IMR-90 (cell line): ENCODE measurements around the gene HDAC7. TPM values are rescaled to one million over a fixed set of nuclear protein-coding genes. Genes with fewer than 3 reads are reported as not detected.

ENCODE experiments used
- ATAC-seq: fragments of 200-7000 bp; cut with Tn5 transposase; 2 replicates; pipeline ENCODE4 v1.9.1; 2020; ENCODE audit warnings: low read depth, mild to moderate bottlenecking, moderate library complexity
- BruUV-seq: library from RNA; stranded (reverse); fragments of 400-500 nt; replicated peaks from 2 replicates; lab custom pipeline; 2021; lab: Mats Ljungman, UMichigan
- CTCF ChIA-PET: fragments of 300-600 bp; formaldehyde crosslinking; extraction: SDS; loops from one replicate; lab custom pipeline; 2021; ENCODE audit warnings: antibody characterized with exemption; lab: Yijun Ruan, JAX
- POLR2A ChIA-PET: fragments of 300-600 bp; sonication (Branson Sonifier 250); formaldehyde crosslinking; loops from one replicate; lab custom pipeline; 2022; ENCODE audit warnings: antibody characterized with exemption; ENCODE audit not compliant: unreplicated experiment; lab: Charles Lee
- DNase-seq: peaks from one replicate; pipeline ENCODE4 v3.0.0; 2013
- H2AFZ ChIP-seq: replicated peaks from 2 replicates; pipeline ENCODE3; 2013; ENCODE audit warnings: low read length, mild to moderate bottlenecking; ENCODE audit not compliant: poor library complexity
- H2AK5ac ChIP-seq: 2 replicates; pipeline ENCODE4 v1.6.1; 2013; ENCODE audit warnings: low read depth, low read length, inconsistent platforms
- H2AK9ac ChIP-seq: replicated peaks from 2 replicates; pipeline ENCODE3; 2013; ENCODE audit warnings: mild to moderate bottlenecking, low read depth, low read length, moderate library complexity; ENCODE audit not compliant: poor library complexity
- H2BK120ac ChIP-seq: 2 replicates; pipeline ENCODE4 v1.6.1; 2013; ENCODE audit warnings: low read depth, low read length, inconsistent platforms
- H2BK15ac ChIP-seq: 3 replicates; pipeline ENCODE4 v1.6.1; 2013; ENCODE audit warnings: low read depth, low read length, inconsistent platforms
- H2BK20ac ChIP-seq: 2 replicates; pipeline ENCODE4 v1.6.1; 2013; ENCODE audit warnings: low read depth, mild to moderate bottlenecking, inconsistent platforms, low read length, moderate library complexity
- H2BK5ac ChIP-seq: 2 replicates; pipeline ENCODE4 v1.6.1; 2013; ENCODE audit warnings: mild to moderate bottlenecking, low read depth, low read length, inconsistent platforms; ENCODE audit not compliant: poor library complexity, severe bottlenecking
- H3K14ac ChIP-seq: replicated peaks from 2 replicates; pipeline ENCODE4 v1.6.1; 2013; ENCODE audit warnings: low read depth, low read length, inconsistent platforms
- H3K18ac ChIP-seq: 2 replicates; pipeline ENCODE4 v1.6.1; 2013; ENCODE audit warnings: low read depth, low read length, control low read depth
- H3K23ac ChIP-seq: 2 replicates; pipeline ENCODE4 v1.6.1; 2013; ENCODE audit warnings: low read depth, low read length, inconsistent platforms
- H3K27ac ChIP-seq: 2 replicates; pipeline ENCODE4 v1.5.1; 2013; ENCODE audit warnings: mild to moderate bottlenecking, control low read depth, low read length; ENCODE audit not compliant: insufficient read depth
- H3K27me3 ChIP-seq: 2 replicates; pipeline ENCODE4 v1.6.1; 2013; ENCODE audit warnings: low read length; ENCODE audit not compliant: control insufficient read depth, insufficient read depth
- H3K36me3 ChIP-seq: 2 replicates; pipeline ENCODE4 v1.6.1; 2013; ENCODE audit warnings: low read length, mixed read lengths; ENCODE audit not compliant: control insufficient read depth, insufficient read depth
- H3K4ac ChIP-seq: 2 replicates; pipeline ENCODE4 v1.6.1; 2013; ENCODE audit warnings: low read depth, low read length, inconsistent platforms
- H3K4me1 ChIP-seq: 2 replicates; pipeline ENCODE4 v1.6.1; 2013; ENCODE audit warnings: low read length, mixed read lengths; ENCODE audit not compliant: control insufficient read depth, insufficient read depth
- H3K4me2 ChIP-seq: 2 replicates; pipeline ENCODE4 v1.6.1; 2013; ENCODE audit warnings: low read depth, mild to moderate bottlenecking, control low read depth, low read length, moderate library complexity
- H3K4me3 ChIP-seq: 2 replicates; pipeline ENCODE4 v1.5.1; 2013; ENCODE audit warnings: low read depth, mild to moderate bottlenecking, control low read depth, low read length, moderate library complexity; ENCODE audit not compliant: insufficient read depth
- H3K56ac ChIP-seq: 2 replicates; pipeline ENCODE4 v1.6.1; 2013; ENCODE audit warnings: low read length, inconsistent platforms; ENCODE audit not compliant: insufficient read depth; ENCODE audit errors: extremely low read depth
- H3K79me1 ChIP-seq, 2 experiments: 2 replicates each; pipeline ENCODE4 v1.6.1; 2013; ENCODE audit warnings: low read length in 2 of 2, inconsistent platforms in 1 of 2, low read depth in 1 of 2
- H3K9ac ChIP-seq: 2 replicates; pipeline ENCODE4 v1.6.1; 2013; ENCODE audit warnings: low read depth, low read length, control low read depth
- H3K9me1 ChIP-seq: 2 replicates; pipeline ENCODE4 v1.6.1; 2013; ENCODE audit warnings: low read length, inconsistent platforms; ENCODE audit not compliant: insufficient read depth
- H3K9me3 ChIP-seq: 2 replicates; pipeline ENCODE4 v1.6.1; 2013; ENCODE audit warnings: low read length; ENCODE audit not compliant: control insufficient read depth, insufficient read depth
- H4K20me1 ChIP-seq: 2 replicates; pipeline ENCODE4 v1.6.1; 2013; ENCODE audit warnings: low read length, inconsistent platforms; ENCODE audit not compliant: insufficient read depth
- H4K5ac ChIP-seq: 2 replicates; pipeline ENCODE4 v1.6.1; 2013; ENCODE audit warnings: mild to moderate bottlenecking, low read depth, low read length, control low read depth
- H4K8ac ChIP-seq, 2 experiments: 2 replicates each; pipeline ENCODE4 v1.6.1; 2013; ENCODE audit warnings: low read depth in 2 of 2, low read length in 2 of 2, control low read depth in 1 of 2, inconsistent platforms in 1 of 2
- H4K91ac ChIP-seq: 2 replicates; pipeline ENCODE4 v1.6.1; 2013; ENCODE audit warnings: low read depth, low read length, inconsistent platforms; ENCODE audit not compliant: insufficient read depth
- BHLHE40 ChIP-seq: fragments of 150-350 bp; IDR thresholded peaks from 2 replicates; pipeline ENCODE4 v1.6.1; 2016; ENCODE audit warnings: mild to moderate bottlenecking, low read depth, low read length
- CEBPB ChIP-seq: IDR thresholded peaks from 2 replicates; pipeline ENCODE4 v1.6.1; 2012; ENCODE audit warnings: low read depth, low read length, improper control_type of control experiment
- CHD1 ChIP-seq: IDR thresholded peaks from 2 replicates; pipeline ENCODE4 v1.6.1; 2012; ENCODE audit warnings: low read depth, low read length, improper control_type of control experiment
- CTCF ChIP-seq: conservative IDR thresholded peaks from 2 replicates; pipeline ENCODE4 v1.5.1; 2012; ENCODE audit warnings: mild to moderate bottlenecking, low read depth, low read length, improper control_type of control experiment
- ELK1 ChIP-seq: fragments of 150-350 bp; IDR thresholded peaks from 2 replicates; pipeline ENCODE4 v1.6.1; 2016; ENCODE audit warnings: low read depth, mild to moderate bottlenecking, low read length, moderate library complexity, borderline replicate concordance
- FOS ChIP-seq: fragments of 150-350 bp; IDR thresholded peaks from 2 replicates; pipeline ENCODE4 v1.6.1; 2016; ENCODE audit warnings: low read depth, low read length
- MAFK ChIP-seq: IDR thresholded peaks from 2 replicates; pipeline ENCODE4 v1.6.1; 2012; ENCODE audit warnings: low read depth, low read length, improper control_type of control experiment
- MAZ ChIP-seq: IDR thresholded peaks from 2 replicates; pipeline ENCODE4 v1.6.1; 2012; ENCODE audit warnings: low read depth, mild to moderate bottlenecking, low read length, improper control_type of control experiment, moderate library complexity, borderline replicate concordance
- MXI1 ChIP-seq: IDR thresholded peaks from 2 replicates; pipeline ENCODE4 v1.6.1; 2012; ENCODE audit warnings: low read depth, mild to moderate bottlenecking, low read length, moderate library complexity, borderline replicate concordance
- NFE2L2 ChIP-seq: fragments of 150-350 bp; IDR thresholded peaks from 2 replicates; pipeline ENCODE4 v1.6.1; 2016; ENCODE audit warnings: low read depth, mild to moderate bottlenecking, low read length
- POLR2A ChIP-seq: IDR thresholded peaks from 2 replicates; pipeline ENCODE4 v1.6.1; 2012; ENCODE audit warnings: mild to moderate bottlenecking, low read depth, low read length
- RAD21 ChIP-seq: IDR thresholded peaks from 2 replicates; pipeline ENCODE4 v1.6.1; 2012; ENCODE audit warnings: low read length, improper control_type of control experiment
- RCOR1 ChIP-seq: IDR thresholded peaks from 2 replicates; pipeline ENCODE4 v1.6.1; 2012; ENCODE audit warnings: mild to moderate bottlenecking, low read length, improper control_type of control experiment; ENCODE audit not compliant: insufficient replicate concordance
- RFX5 ChIP-seq: IDR thresholded peaks from 2 replicates; pipeline ENCODE4 v1.8.0; 2012; ENCODE audit warnings: low read depth, mild to moderate bottlenecking, low read length, moderate library complexity
- SMC3 ChIP-seq: fragments of 150-350 bp; IDR thresholded peaks from 2 replicates; pipeline ENCODE4 v1.6.1; 2016; ENCODE audit warnings: low read depth, mild to moderate bottlenecking, antibody characterized with exemption, low read length, moderate library complexity
- USF2 ChIP-seq: fragments of 150-350 bp; IDR thresholded peaks from 2 replicates; pipeline ENCODE4 v1.6.1; 2017; ENCODE audit warnings: mild to moderate bottlenecking, antibody characterized with exemption, low read length, low read depth
- WGBS, 2 experiments: methylation state at CpG; one replicate each; pipeline versions ENCODE4 v1.1.5 to v1.1.7; 2013; ENCODE audit warnings: missing lambda C conversion rate in 2 of 2; ENCODE audit not compliant: insufficient read length in 1 of 2; ENCODE audit errors: extremely low coverage in 2 of 2; 5-methylcytosine and 5-hydroxymethylcytosine counted together
- dilution Hi-C: fragments of 300-500 bp; cut with HindIII; formaldehyde crosslinking; loops from one replicate; pipeline ENCODE4 v1.14.3; 2018; ENCODE audit warnings: low sequenced_read_pairs; ENCODE audit not compliant: unreplicated experiment
- in situ Hi-C: fragments of 300-500 bp; cut with MboI; formaldehyde crosslinking; loops from 3 replicates; pipeline ENCODE4 v1.14.3; 2019; ENCODE audit warnings: low sequenced_read_pairs, inconsistent platforms, mixed read lengths
- intact Hi-C: fragments of 100-400 bp; cut with micrococcal nuclease; formaldehyde crosslinking; loops from 2 replicates; pipeline ENCODE4 v1.10.0; 2022
- polyA plus RNA-seq, 3 experiments: library from polyadenylated mRNA; depleted of rRNA; stranded (reverse); fragments of >200 nt; gene quantifications; 2 replicates each; pipeline ENCODE4 v1.2.3, GENCODE V29; 2012; ENCODE audit warnings: low replicate concordance in 1 of 3
- total RNA-seq: library from RNA; depleted of rRNA; stranded (reverse); fragments of >200 nt; gene quantifications from 2 replicates; pipeline ENCODE4 v1.2.3, GENCODE V29; 2012

HDAC7 gene
- total and polyA plus RNA-seq, 2 of the 4 experiments (the other 2 are of a cell fraction) = 10.4 to 64.7 TPM

- no peak overlapping the region for H2BK120ac ChIP-seq
- in situ Hi-C loops = no loop called here
- no peak overlapping the region for H3K27ac ChIP-seq
- no peaks in the 10 kb centered on the region for H3K9me1 ChIP-seq
- H2AFZ ChIP-seq = no peak overlapping the region
- no peak for TF ChIP-seq MAFK
- no peak for TF ChIP-seq NFE2L2
- no peak for TF ChIP-seq MXI1
- TF ChIP-seq MAZ = no peak
- TF ChIP-seq POLR2A = no peak
- no peak for TF ChIP-seq ELK1
- no peak for TF ChIP-seq FOS
- TF ChIP-seq BHLHE40 = no peak
- TF ChIP-seq RFX5 = no peak
- TF ChIP-seq SMC3 = no peak
- TF ChIP-seq CEBPB = no peak
- no peak for TF ChIP-seq CTCF
- TF ChIP-seq RAD21 = no peak
- no peak for TF ChIP-seq USF2
- no peak for TF ChIP-seq RCOR1
- no peak for TF ChIP-seq CHD1
- no peaks in the 10 kb centered on the region for H3K4me1 ChIP-seq
- no peak overlapping the region for H4K8ac ChIP-seq
- dilution Hi-C loops = no loop called here
- H3K56ac ChIP-seq = no peak overlapping the region
- no peak for ATAC-seq
- no peak overlapping the region for H3K18ac ChIP-seq
- no peak overlapping the region for H4K5ac ChIP-seq
- DNase-seq = no peak
- WGBS, 2 experiments = 95% methylated on average over 8 of the region's 20 CpGs; no CpG with 5 or more reads in 1 of the 2 experiments
- H3K4ac ChIP-seq = no peak overlapping the region
- ChIA-PET CTCF (interaction anchor here (1.0 kb wide), 1 partner anchor 17 kb away, joined by 4 read pairs; no protein-coding TSS in a partner anchor), POLR2A (no interaction called here)
- no peak overlapping the region for H3K9ac ChIP-seq
- no peak overlapping the region for H2BK5ac ChIP-seq
- peaks cover 0 to 36% of the 10 kb centered on the region in 2 experiments for H3K79me1 ChIP-seq
- H2AK5ac ChIP-seq = no peak overlapping the region
- intact Hi-C loops = no loop called here
- H3K9me3 ChIP-seq = no peaks in the 10 kb centered on the region
- BruUV-seq = no TSS peak
- H4K20me1 ChIP-seq = peaks cover 15% of the 10 kb centered on the region; the same call in 1 of the 2 replicates
- H3K4me3 ChIP-seq = no peak overlapping the region
- no peak overlapping the region for H3K23ac ChIP-seq
- H3K27me3 ChIP-seq = no peaks in the 10 kb centered on the region
- no peak overlapping the region for H3K4me2 ChIP-seq
- no peak overlapping the region for H2BK15ac ChIP-seq
- peaks cover 87% of the 10 kb centered on the region for H3K36me3 ChIP-seq
- no peak overlapping the region for H2AK9ac ChIP-seq
- no peak overlapping the region for H2BK20ac ChIP-seq
- no peak overlapping the region for H3K14ac ChIP-seq
- no peak overlapping the region for H4K91ac ChIP-seq
These were observed 28.9 kb downstream of the HDAC7 start for GRCh38 chr12:47790676-47791350.
